ENCODE measurements around the gene ELL.
"Not testable (repeated sequence)": the region's sequence is repeated elsewhere in the genome, so short reads cannot be mapped to it uniquely, and the experiment has no call there.

ELL gene

GRCh38 chr19:18418483-18419194 lies 103.2 kb downstream of the ELL start:
- DNase-seq = peak; percentile 30 to 34

DNA sequence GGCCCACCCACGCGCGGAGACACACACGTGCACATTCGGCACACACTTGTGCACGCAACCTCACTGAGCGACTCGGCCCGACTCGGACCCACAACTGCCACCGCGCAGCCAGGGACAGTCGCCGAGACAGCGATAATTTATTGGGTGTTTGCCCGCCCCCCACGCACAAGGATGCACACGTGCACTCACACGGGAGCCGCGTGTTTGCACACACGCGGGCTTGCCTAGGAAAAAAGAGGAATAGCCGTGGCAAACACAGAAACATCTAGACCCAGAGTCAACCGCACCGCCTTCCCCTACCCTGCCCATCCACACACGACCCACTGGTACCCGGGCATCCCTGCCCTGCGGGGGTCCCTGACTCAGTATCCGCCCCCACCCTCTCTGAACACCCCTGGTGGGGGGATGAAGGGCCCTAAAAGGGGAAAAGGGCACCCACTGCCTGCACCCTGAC lies 103.8 kb downstream of the ELL start:
- peak; percentile 23 to 24 for DNase-seq

GRCh38 chr19:18417250-18418028 lies 104.4 kb downstream of the ELL start:
- peak in 1 of 2 donors; percentile 29 for DNase-seq

DNA sequence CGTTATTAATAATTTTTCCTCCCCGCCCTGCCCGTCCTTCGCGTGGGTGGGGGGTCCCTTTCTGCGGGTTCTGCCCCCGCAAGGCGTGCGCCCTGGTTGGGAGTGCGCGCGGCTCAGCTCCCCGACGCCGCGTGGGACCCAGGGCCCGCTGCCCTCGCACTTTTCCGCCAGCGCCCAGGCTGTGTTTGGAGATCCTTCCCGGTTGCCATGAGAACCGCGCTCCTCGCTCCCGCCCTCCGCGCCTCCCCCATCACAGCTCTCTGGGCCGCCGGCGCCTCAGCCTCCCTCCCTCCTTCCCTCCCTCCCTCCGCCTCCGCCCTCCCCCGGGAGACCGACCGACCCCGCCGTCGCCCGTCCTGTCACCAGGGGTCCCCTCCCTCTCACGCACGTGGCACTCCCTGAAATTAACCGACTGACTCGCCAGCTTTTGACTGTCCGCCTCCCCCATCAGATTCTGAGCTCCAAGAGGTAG lies 105.1 kb downstream of the ELL start:
- peak; percentile 50 to 60 for DNase-seq

DNA sequence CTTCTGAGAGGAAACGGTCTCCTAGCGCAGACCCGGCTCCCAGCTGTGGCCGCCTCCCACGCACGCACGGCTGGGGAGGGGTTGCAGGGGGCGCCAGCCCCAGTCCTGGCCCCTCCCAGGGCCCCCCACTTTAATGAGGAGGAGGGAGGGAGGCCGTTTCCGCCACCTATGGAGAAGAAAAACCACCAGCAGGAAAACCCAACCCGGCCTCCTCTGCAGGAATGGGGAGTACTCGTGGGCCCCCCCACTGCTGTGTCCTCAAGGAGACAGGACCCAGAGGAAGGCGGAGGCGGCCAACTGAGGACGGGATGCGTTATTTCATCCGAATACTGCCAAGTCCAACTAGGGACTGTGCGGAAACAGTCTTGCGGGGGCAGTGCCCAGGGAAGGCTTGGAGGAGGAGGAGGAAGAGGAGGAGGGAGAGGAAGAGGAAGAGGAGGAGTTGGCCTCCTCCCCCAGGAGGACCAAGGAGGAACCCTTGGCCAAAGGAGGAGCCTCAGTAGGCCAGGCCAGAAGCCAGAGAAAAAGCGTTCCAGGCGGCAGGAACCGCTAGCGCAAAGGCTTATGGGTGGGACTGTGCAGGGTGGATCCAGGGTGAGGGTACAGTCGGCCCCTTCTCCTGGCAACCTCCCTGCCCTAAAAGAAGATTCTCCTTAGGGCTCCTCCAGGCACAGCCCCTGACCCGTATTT lies 106.5 kb downstream of the ELL start:
- peak; percentile 69 to 83 for DNase-seq

- DNase-seq = no peak
Measured at GRCh38 chr19:18414504-18415177, 107.2 kb downstream of the ELL start.

DNA sequence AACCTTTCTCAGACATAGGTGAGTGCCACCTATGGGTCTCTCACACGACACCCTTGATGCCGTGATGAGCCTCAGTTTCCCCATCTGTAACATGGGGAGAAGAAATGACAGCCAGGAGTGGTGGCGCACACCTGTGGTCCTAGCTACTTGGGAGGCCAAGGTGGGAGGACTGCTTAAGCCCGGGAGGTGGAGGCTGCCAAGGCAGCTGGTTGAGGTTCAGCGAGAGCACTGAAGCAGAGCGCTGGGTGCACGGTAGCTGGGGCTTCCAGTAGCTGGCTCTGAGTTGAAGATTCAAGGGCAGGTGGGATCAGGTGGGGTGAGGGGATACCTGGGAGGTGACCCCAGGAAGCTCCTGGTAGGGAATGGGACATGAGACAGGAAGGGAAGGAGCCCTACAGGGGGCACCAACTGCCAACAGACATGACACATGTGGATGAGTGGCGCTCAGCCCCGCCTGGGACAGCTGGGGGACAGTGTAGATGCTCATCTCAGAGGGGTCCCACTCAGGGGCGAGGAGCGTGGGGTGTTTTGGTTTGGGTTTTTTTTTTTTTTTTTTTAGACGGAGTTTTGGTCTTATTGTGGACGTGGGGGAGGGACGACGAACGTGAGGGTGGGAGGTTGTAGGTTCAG lies 109.1 kb downstream of the ELL start:
- DNase-seq = no peak

DNA sequence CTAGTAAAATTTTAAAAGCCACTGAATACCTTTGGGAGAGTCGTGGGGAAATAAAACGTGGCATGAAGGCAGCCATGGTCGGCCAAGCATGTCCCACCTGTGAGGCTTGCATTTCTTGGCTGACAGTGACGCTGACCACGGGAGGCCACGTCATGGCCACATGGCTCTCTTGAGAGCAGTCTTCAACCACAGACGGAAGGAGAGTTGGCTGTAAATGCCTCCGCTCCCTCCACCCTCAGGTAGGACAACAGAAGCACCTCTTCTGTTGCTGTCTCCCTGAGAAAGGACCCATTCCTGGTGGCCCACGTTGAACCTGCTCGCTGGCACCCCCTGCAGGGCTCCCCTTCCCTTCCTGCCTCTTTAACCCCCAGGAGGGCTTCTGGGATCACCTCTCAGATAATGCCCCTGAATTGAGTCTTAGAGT lies 113.8 kb downstream of the ELL start:
- peak in 1 of 2 donors; percentile 70 for DNase-seq

DNA sequence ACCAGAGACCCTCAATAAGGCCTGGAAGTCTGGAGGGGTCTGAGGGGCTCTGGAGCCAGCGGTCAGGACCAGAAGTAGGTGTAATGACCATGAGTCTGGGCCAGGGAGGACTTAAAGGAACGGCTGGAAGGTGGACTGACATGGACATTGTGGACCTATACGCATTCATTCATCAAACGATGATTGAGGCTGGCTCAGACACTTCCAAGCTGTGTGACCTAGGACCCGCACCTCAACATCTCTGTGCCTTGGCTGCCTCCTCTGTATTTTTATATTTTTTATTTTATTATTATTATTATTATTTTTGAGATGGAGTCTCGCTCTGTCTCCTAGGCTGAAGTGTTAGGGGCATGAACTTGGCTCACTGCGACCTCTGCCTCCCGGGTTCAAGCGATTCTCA lies 115.1 kb downstream of the ELL start:
- no peak for DNase-seq

- DNase-seq = not testable (repeated sequence)
Measured at GRCh38 chr19:18405754-18406153, 116.1 kb downstream of the ELL start.

DNA sequence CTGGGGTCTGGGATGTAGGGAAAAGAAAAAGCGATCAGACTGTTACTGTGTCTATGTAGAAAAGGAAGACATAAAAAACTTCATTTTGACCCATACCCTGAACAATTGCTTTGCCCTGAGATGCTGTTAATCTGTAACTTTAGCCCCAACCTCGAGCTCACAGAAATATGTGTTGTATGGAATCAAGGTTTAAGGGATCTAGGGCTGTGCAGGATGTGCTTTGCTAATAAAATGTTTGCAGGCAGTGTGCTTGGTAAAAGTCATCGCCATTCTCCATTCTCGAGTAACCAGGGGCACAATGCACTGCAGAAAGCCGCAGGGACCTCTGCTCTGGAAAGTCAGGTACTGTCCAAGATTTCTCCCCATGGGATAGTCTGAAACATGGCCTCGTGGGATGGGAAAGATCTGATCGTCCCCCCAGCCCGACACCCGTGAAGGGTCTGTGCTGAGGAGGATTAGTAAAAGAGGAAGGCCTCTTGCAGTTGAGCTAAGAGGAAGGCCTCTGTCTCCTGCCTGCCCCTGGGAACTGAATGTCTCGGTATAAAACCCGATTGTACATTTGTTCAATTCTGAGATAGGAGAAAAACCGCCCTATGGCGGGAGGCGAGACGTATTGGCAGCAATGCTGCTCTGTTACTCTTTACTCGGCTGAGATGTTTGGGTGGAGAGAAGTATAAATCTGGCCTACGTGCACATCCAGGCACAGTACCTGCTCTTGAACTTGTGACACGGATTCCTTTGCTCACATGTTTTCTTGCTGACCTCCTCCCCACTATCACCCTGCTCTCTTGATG lies 119.2 kb downstream of the ELL start:
- not testable (repeated sequence) for DNase-seq

DNA sequence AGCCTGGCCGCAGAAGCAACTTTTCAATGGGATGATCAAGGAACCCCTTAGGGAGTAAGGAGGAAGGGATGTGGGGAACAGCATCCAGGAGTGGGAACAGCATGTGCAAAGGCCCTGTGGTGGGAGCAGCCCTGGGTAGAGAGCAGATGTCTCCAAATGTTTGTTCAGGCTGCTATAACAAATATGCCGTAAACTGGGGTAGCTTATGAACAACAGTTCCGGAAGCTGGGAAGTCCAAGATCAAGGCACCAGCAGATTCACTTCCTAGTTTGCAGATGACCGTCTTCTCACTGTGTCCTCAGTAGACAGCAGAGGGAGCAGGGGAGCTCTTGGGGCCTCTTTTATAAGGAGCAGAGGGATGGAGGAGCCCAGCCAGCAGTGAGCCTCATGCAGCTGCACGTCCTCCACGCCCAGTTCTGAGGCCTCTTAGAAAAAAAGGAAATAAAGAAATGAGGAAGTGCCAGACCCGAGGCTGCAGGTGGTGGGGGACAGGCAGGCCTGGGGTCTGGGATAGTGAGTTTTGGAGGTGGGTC lies 120.2 kb downstream of the ELL start:
- peak; percentile 90 to 95 for DNase-seq

GRCh38 chr19:18399008-18399407 lies 122.9 kb downstream of the ELL start:
- peak; percentile 59 to 66 for DNase-seq

- peak; percentile 70 to 78 for DNase-seq
Measured at GRCh38 chr19:18397242-18398202, 124.3 kb downstream of the ELL start, which contains the start of gene LRRC25. Gene LRRC25 (minus strand): TSS chr19:18397622. CDS start chr19:18396963, 659 bp downstream.

DNA sequence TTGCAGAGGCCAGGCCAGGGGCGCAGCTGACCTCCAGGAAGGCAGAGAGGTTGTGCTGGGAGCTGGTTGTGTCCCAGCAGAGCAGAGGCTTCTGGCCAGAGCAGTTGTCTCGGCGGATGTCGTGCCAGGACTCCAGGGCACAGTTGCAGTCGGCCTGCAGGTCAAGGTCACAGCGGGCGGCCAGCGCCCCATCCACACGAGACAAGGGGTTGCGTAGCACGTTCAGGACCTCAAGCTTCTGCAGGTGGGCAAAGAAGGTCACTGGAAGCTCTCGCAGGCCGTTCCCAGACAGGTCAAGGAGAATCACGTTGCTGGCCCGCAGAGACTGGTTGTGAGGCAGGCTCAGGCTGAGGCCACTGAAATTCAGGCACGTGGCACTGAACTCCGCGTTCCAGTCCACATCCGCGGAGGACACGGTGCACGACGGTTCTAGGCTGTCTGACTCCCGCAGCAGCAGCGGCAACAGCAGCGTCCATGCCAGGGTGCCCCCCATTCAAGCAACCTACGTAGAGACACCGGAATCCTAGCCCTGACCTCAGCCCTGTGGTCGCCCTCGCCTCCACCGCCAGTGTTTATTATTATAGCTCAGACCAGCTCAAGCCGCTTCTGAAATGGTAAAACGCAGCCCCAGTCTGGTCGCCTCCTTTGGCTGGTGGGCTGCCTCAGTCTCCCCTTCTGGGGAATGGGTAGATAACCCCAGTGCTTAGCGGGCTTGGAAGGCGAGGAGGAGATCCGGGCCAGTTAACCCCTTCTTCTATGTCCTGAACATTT lies 125.2 kb downstream of the ELL start:
- DNase-seq = no peak

GRCh38 chr19:18393836-18394235 lies 128.0 kb downstream of the ELL start:
- peak; percentile 84 to 86 for DNase-seq

GRCh38 chr19:18392926-18393325 lies 128.9 kb downstream of the ELL start:
- peak; percentile 67 to 72 for DNase-seq

All from inflammatory macrophage treated with lipopolysaccharide for 1 hour (primary cell).